A549 (cell line): ENCODE measurements around the gene ASB2. TPM values are rescaled to one million over a fixed set of nuclear protein-coding genes. Genes with fewer than 3 reads are reported as not detected.

ENCODE experiments used
- ATAC-seq, 2 experiments: fragments of 200-7000 bp in 1 of 2; fragments of >200 bp in 1 of 2; cut with Nextera tagmentation in 1 of 2; cut with Tn5 transposase in 1 of 2; 3 replicates each; pipeline versions ENCODE4 v1.8.0 to v1.9.1; 2018 to 2020; ENCODE audit warnings: mild to moderate bottlenecking in 1 of 2, moderate library complexity in 1 of 2
- CTCF ChIA-PET: fragments of 300-600 bp; sonication (Branson Sonifier 250); formaldehyde crosslinking; extraction: SDS; loops from one replicate; lab custom pipeline; 2021; ENCODE audit warnings: antibody characterized with exemption, inconsistent platforms; lab: Yijun Ruan, JAX
- POLR2A ChIA-PET: fragments of 350-600 bp; formaldehyde crosslinking; extraction: SDS; loops from one replicate; lab custom pipeline; 2021; ENCODE audit warnings: antibody characterized with exemption, inconsistent platforms; lab: Yijun Ruan, JAX
- DNase-seq, 2 experiments: peaks; one replicate each; pipeline versions ENCODE4 v3.0.0 to v3.0.0-alpha.2; 2011 to 2016; ENCODE audit warnings: low read depth in 1 of 2, low spot score in 1 of 2
- FAIRE-seq: peaks from 2 replicates; lab custom pipeline; 2011; peaks lifted over from hg19 to GRCh38; lab: Jason Lieb, UNC
- H3K27ac ChIP-seq, 2 experiments: fragments of >200 bp; sonication (Bioruptor Twin); formaldehyde crosslinking; 3 replicates each; pipeline ENCODE4 v1.5.1; 2016 to 2017
- H3K4me1 ChIP-seq: fragments of >200 bp; sonication (Bioruptor Twin); formaldehyde crosslinking; 3 replicates; pipeline ENCODE4 v1.6.1; 2016
- H3K4me2 ChIP-seq: fragments of >200 bp; sonication (Bioruptor Twin); formaldehyde crosslinking; 3 replicates; pipeline ENCODE4 v1.6.1; 2016
- H3K4me3 ChIP-seq: fragments of >200 bp; sonication (Bioruptor Twin); formaldehyde crosslinking; 3 replicates; pipeline ENCODE4 v1.5.1; 2016
- H3K9me3 ChIP-seq: fragments of >200 bp; sonication (Bioruptor Twin); formaldehyde crosslinking; 3 replicates; pipeline ENCODE4 v1.6.1; 2016
- BHLHE40 ChIP-seq: IDR thresholded peaks from 2 replicates; pipeline ENCODE4 v1.6.1; 2012; ENCODE audit warnings: low read depth, low read length, inconsistent platforms
- CHD2 ChIP-seq: fragments of 150-350 bp; IDR thresholded peaks from 2 replicates; pipeline ENCODE4 v1.6.1; 2014; ENCODE audit warnings: low read length; ENCODE audit not compliant: partially characterized antibody
- EHMT2 ChIP-seq: fragments of 200-600 bp; sonication (generic); IDR thresholded peaks from 2 replicates; pipeline ENCODE4 v1.6.1; 2016; ENCODE audit warnings: antibody characterized with exemption, low read depth, mild to moderate bottlenecking, moderate library complexity
- EP300 ChIP-seq, 2 experiments: fragments of >200 bp; sonication (Bioruptor Twin); formaldehyde crosslinking; IDR thresholded peaks; 2 replicates in 1 of 2; 3 replicates in 1 of 2; pipeline ENCODE4 v1.6.1; 2016 to 2017
- ESRRA ChIP-seq: fragments of 150-350 bp; IDR thresholded peaks from 2 replicates; pipeline ENCODE4 v1.6.1; 2014; ENCODE audit warnings: mild to moderate bottlenecking, low read length, borderline replicate concordance
- FOSL2 ChIP-seq, 2 experiments: fragments of 450-650 bp in 1 of 2; fragments of >200 bp in 1 of 2; sonication (Bioruptor Twin) in 1 of 2; formaldehyde crosslinking; IDR thresholded peaks; 2 replicates each; pipeline versions ENCODE4 v1.5.0 to v1.6.1; 2016 to 2020; ENCODE audit warnings: mild to moderate bottlenecking in 1 of 2, moderate library complexity in 1 of 2
- MYC ChIP-seq: IDR thresholded peaks from 2 replicates; pipeline ENCODE4 v1.6.1; 2012; ENCODE audit warnings: mild to moderate bottlenecking, inconsistent platforms, low read length, improper control_type of control experiment, borderline replicate concordance
- NFE2L2 ChIP-seq: fragments of 150-350 bp; conservative IDR thresholded peaks from 2 replicates; pipeline ENCODE4 v1.6.1; 2014; ENCODE audit warnings: low read length
- RAD21 ChIP-seq, 2 experiments: fragments of >200 bp in 1 of 2; sonication (Bioruptor Twin) in 1 of 2; formaldehyde crosslinking in 1 of 2; IDR thresholded peaks in 1 of 2; conservative IDR thresholded peaks in 1 of 2; 2 replicates in 1 of 2; 3 replicates in 1 of 2; pipeline ENCODE4 v1.6.1; 2012 to 2018; ENCODE audit warnings: inconsistent platforms in 1 of 2
- RNF2 ChIP-seq: fragments of 200-600 bp; sonication (generic); IDR thresholded peaks from 2 replicates; pipeline ENCODE4 v1.6.1; 2016; ENCODE audit warnings: low read depth, mild to moderate bottlenecking, antibody characterized with exemption, moderate library complexity, borderline replicate concordance
- SMC3 ChIP-seq: fragments of >200 bp; sonication (Bioruptor Twin); formaldehyde crosslinking; IDR thresholded peaks from 3 replicates; pipeline ENCODE4 v1.6.1; 2018; ENCODE audit warnings: inconsistent platforms
- TFCP2L1 ChIP-seq: fragments of 250-450 bp; sonication (Bioruptor Pico); IDR thresholded peaks from 2 replicates; pipeline ENCODE4 v1.5.0; 2021; ENCODE audit warnings: mild to moderate bottlenecking
- TP53 ChIP-seq: fragments of 250-450 bp; sonication (Bioruptor Pico); IDR thresholded peaks from 2 replicates; pipeline ENCODE4 v1.5.0; 2021; ENCODE audit warnings: mild to moderate bottlenecking, moderate library complexity
- ZC3H11A ChIP-seq: fragments of 450-650 bp; IDR thresholded peaks from 2 replicates; pipeline ENCODE4 v1.6.1; 2014; ENCODE audit warnings: antibody characterized with exemption, mild to moderate bottlenecking
- WGBS: methylation state at CpG from one replicate; pipeline ENCODE4 v1.1.6; 2017; ENCODE audit errors: missing lambda C conversion rate; 5-methylcytosine and 5-hydroxymethylcytosine counted together
- polyA plus RNA-seq, 4 experiments: library from polyadenylated mRNA; depleted of rRNA in 3 of 4; stranded (reverse); fragments of >200 nt; fragmentation: RNase III in 1 of 4; extraction: RNeasy Plus Mini Kit Qiagen cat#74134 plus additional on column Dnase treatment in 1 of 4; gene quantifications; 2 replicates in 3 of 4; 3 replicates in 1 of 4; pipeline ENCODE4 v1.2.3, GENCODE V29; 2011 to 2017
- TF ChIP-seq, protein P1 (sequence below): fragments of >200 bp; sonication (Bioruptor Twin); formaldehyde crosslinking; IDR thresholded peaks from 2 replicates; pipeline ENCODE4 v1.6.1; 2016
- TF ChIP-seq, protein P2 (sequence below): IDR thresholded peaks from 2 replicates; pipeline ENCODE4 v1.6.1; 2012; ENCODE audit warnings: low read depth, borderline replicate concordance
- TF ChIP-seq, protein P3 (sequence below): fragments of 450-650 bp; IDR thresholded peaks from 2 replicates; pipeline ENCODE4 v1.6.1; 2014; ENCODE audit warnings: antibody characterized with exemption
- TF ChIP-seq, protein P4 (sequence below): IDR thresholded peaks from 2 replicates; pipeline ENCODE4 v1.6.1; 2012

Gene ASB2
- polyA plus RNA-seq, 2 of the 4 experiments (the other 2 are of a cell fraction), result 0.03 to 0.10 TPM

DNA sequence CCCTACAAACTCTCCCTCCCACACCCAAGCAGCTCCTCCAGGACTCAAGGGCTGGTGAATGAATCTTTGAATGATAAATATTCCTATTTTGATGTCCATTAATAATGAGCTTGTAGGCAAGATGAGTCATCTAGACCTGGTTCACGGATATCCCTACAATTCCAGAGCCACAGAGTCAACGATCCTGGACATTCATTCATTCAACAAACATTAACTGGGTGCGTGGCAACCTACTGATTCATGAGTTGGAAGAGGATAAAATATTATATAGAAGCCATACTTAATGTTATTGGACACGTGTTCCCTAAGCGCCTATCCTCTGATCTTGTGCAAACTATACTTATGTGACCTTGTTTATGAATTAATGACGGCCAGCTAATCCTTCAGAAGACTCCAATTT lies 49.4 kb upstream of the ASB2 start:
- 8% methylated on average over 6 of the region's 6 CpGs for WGBS
- POLR2A ChIA-PET, result interaction anchor here (0.8 kb wide), 1 partner anchor 11 kb away, joined by 3 read pairs; no protein-coding TSS in a partner anchor
- peaks cover 10% of the 10 kb centered on the region; the same call in 2 of the 3 replicates for H3K4me1 ChIP-seq

DNA sequence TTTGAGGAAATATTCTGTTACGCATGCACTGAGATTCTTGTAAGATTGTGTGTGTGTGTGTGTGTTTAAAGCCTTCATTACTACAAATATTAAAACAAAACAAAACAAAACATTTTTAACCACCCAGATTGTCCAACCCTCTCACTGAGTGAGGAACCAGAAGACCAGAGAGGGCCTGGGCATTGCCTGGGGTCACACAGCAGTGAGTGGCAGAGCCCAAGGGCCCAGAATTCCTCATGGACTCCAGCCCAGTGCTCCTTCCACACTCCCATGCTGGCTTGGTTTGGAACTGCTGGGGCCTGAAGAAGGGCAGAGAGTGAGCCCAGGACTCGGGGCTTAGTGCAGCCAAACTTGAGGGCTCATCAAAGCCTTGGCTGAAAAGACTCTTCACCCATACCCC lies 48.2 kb upstream of the ASB2 start:
- WGBS, result 74% methylated on average over 2 of the region's 2 CpGs
- H3K27ac ChIP-seq, result no peak overlapping the region
- CTCF ChIA-PET, result interaction anchor here (1.0 to 8.9 kb wide), 6 partner anchors 9 to 112 kb away, joined by 3 to 66 read pairs (median 6); partner anchors contain the start of gene CCDC197
- FAIRE-seq, result no peak
- H3K4me2 ChIP-seq, result no peak overlapping the region
- no peak for DNase-seq
- H3K4me3 ChIP-seq, result no peak overlapping the region
- POLR2A ChIA-PET, result no interaction called here
- ATAC-seq, result no peak
- peaks cover 10% of the 10 kb centered on the region; the same call in 2 of the 3 replicates for H3K4me1 ChIP-seq
- TF ChIP-seq TP53 (no peak), RAD21 (conservative IDR thresholded peaks at IDR 0.05 in 1 of 2, IDR thresholded peaks at IDR 0.05 in 1 of 2) (no peak), CHD2 (no peak), EP300 (IDR thresholded peaks at IDR 0.05) (no peak), EHMT2 (no peak), BHLHE40 (no peak), SMC3 (no peak)
- TF ChIP-seq, protein P1, sequence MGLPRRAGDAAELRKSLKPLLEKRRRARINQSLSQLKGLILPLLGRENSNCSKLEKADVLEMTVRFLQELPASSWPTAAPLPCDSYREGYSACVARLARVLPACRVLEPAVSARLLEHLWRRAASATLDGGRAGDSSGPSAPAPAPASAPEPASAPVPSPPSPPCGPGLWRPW, result no peak
- H3K9me3 ChIP-seq, result no peaks in the 10 kb centered on the region

More for the DNA sequence above, 49.4 kb upstream of the ASB2 start:
- no peak for DNase-seq
- FAIRE-seq, result no peak
- TF ChIP-seq, protein P2, sequence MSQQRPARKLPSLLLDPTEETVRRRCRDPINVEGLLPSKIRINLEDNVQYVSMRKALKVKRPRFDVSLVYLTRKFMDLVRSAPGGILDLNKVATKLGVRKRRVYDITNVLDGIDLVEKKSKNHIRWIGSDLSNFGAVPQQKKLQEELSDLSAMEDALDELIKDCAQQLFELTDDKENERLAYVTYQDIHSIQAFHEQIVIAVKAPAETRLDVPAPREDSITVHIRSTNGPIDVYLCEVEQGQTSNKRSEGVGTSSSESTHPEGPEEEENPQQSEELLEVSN, result 0 out of 2 replicates have a peak, but pooled peaks have one; percentile 3
- TF ChIP-seq FOSL2 (IDR thresholded peaks at IDR 0.05) (no peak), FOSL2 (CRISPR knock-in tag; IDR thresholded peaks at IDR 0.05) (peak; percentile 69), ESRRA (no peak), RNF2 (no peak)
- H3K4me3 ChIP-seq, result peak overlapping the region; percentile 70
- no peaks in the 10 kb centered on the region for H3K9me3 ChIP-seq
- peak overlapping the region; percentile 57 to 95 for H3K27ac ChIP-seq
- peak overlapping the region; percentile 82 for H3K4me2 ChIP-seq
- peak; percentile 22 to 41 for ATAC-seq
- CTCF ChIA-PET, result interaction anchor here (1.1 to 1.5 kb wide), 7 partner anchors 11 to 111 kb away, joined by 3 to 6 read pairs (median 3); no protein-coding TSS in a partner anchor

DNA sequence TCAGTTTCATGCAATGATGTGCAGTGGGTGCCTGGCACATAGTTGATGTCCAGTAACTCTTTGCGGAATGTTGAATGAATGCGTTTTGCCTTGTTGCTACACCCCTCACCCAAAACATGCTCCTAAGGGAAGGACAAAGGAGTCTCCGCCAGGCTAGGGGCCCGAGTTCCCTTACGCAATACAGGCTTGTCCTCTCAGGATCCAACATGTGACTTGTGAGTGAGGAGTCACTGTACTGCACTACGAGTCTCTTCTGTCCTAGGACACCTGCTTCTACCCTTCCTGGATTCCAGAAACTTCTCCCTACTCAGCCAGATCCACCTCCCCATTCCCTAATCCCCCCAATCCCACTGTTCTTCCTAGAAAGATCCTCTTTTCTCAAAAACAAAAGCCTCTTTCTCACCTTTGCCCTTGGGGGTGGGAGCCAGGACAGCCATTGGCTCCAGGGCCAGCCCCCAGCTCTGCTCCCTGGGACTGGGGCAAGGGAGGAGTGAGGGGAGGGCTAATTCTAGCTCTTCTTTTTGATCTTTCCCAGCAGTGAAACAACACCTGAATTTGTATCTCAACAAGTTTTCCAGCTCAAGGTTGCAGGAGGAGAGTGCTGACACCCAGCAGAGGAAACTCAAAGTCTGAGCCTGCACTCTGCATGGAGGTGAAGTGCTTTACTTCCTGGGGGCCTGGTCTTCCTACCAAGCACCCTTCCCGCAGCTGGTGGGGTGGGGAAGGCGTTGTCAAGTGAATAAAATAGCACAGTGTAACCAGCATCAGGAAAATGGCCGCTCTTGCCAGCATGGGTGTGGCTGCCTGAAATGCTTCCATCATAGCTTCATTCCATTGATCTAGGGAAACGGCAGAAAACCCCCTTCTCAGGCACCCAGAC lies 46.4 kb upstream of the ASB2 start:
- WGBS, result 65% methylated on average over 10 of the region's 10 CpGs
- H3K27ac ChIP-seq, result no peak overlapping the region
- ChIA-PET CTCF (interaction anchor here (0.8 to 8.9 kb wide), 7 partner anchors 11 to 114 kb away, joined by 3 to 66 read pairs (median 6); no protein-coding TSS in a partner anchor), POLR2A (no interaction called here)
- no peak overlapping the region for H3K4me2 ChIP-seq
- peaks cover 10% of the 10 kb centered on the region; the same call in 2 of the 3 replicates for H3K4me1 ChIP-seq
- H3K4me3 ChIP-seq, result no peak overlapping the region
- no peaks in the 10 kb centered on the region for H3K9me3 ChIP-seq
- TF ChIP-seq SMC3 (no peak), NFE2L2 (no peak), ZC3H11A (no peak), TFCP2L1 (CRISPR knock-in tag) (no peak), MYC (no peak)
- TF ChIP-seq, protein P3, sequence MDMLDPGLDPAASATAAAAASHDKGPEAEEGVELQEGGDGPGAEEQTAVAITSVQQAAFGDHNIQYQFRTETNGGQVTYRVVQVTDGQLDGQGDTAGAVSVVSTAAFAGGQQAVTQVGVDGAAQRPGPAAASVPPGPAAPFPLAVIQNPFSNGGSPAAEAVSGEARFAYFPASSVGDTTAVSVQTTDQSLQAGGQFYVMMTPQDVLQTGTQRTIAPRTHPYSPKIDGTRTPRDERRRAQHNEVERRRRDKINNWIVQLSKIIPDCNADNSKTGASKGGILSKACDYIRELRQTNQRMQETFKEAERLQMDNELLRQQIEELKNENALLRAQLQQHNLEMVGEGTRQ, result no peak
- TF ChIP-seq, protein P2, result no peak
- TF ChIP-seq, protein P4, sequence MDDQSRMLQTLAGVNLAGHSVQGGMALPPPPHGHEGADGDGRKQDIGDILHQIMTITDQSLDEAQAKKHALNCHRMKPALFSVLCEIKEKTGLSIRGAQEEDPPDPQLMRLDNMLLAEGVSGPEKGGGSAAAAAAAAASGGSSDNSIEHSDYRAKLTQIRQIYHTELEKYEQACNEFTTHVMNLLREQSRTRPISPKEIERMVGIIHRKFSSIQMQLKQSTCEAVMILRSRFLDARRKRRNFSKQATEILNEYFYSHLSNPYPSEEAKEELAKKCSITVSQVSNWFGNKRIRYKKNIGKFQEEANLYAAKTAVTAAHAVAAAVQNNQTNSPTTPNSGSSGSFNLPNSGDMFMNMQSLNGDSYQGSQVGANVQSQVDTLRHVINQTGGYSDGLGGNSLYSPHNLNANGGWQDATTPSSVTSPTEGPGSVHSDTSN, result no peak
- DNase-seq (no peak), ATAC-seq (no peak), FAIRE-seq (no peak)
